Hindlimb muscle (tissue), 1 donor: ENCODE results near the gene PPM1M. TPM values are rescaled to one million over a fixed set of nuclear protein-coding genes. Genes with fewer than 3 reads are reported as not detected.

Experiments used
- DNase-seq: peaks from one replicate; pipeline ENCODE4 v3.0.0-alpha.2; 2013
- polyA plus RNA-seq: library from polyadenylated mRNA; unstranded; fragments of 120-200 nt; gene quantifications from one replicate; pipeline ENCODE4 v1.2.1, GENCODE V29; 2013; ENCODE audit not compliant: insufficient read length

The PPM1M gene
- polyA plus RNA-seq, 1 donor: 15.9 TPM

- peak; percentile 63 for DNase-seq
Measured at GRCh38 chr3:52216585-52217408, 28.8 kb upstream of the PPM1M start.

GRCh38 chr3:52217409-52217805 lies 28.2 kb upstream of the PPM1M start:
- DNase-seq: no peak

- DNase-seq: no peak
Measured at GRCh38 chr3:52218026-52218425, 27.5 kb upstream of the PPM1M start.

GRCh38 chr3:52218454-52218853 lies 27.1 kb upstream of the PPM1M start:
- no peak for DNase-seq

GRCh38 chr3:52218937-52219650 lies 26.5 kb upstream of the PPM1M start:
- no peak for DNase-seq

GRCh38 chr3:52220380-52221026 lies 25.1 kb upstream of the PPM1M start:
- DNase-seq: peak; percentile 85

- no peak for DNase-seq
Measured at GRCh38 chr3:52221141-52221562, 24.4 kb upstream of the PPM1M start.

GRCh38 chr3:52221563-52222318 lies 23.8 kb upstream of the PPM1M start:
- DNase-seq: no peak

GRCh38 chr3:52222319-52223221 lies 23.0 kb upstream of the PPM1M start:
- no peak for DNase-seq

GRCh38 chr3:52223449-52224408 lies 21.8 kb upstream of the PPM1M start:
- DNase-seq: no peak

GRCh38 chr3:52225452-52226228 lies 19.9 kb upstream of the PPM1M start, which contains the start of gene TLR9:
Gene TLR9 (minus strand): TSS chr3:52225645. CDS start chr3:52225529, 116 bp downstream.
- no peak for DNase-seq

- no peak for DNase-seq
Measured at GRCh38 chr3:52226229-52226817, 19.2 kb upstream of the PPM1M start.

GRCh38 chr3:52227117-52227516 lies 18.4 kb upstream of the PPM1M start:
- DNase-seq: no peak

GRCh38 chr3:52227766-52228165 lies 17.8 kb upstream of the PPM1M start:
- DNase-seq: no peak

GRCh38 chr3:52228266-52228665 lies 17.3 kb upstream of the PPM1M start:
- no peak for DNase-seq

GRCh38 chr3:52228751-52229291 lies 16.7 kb upstream of the PPM1M start:
- DNase-seq: no peak

- no peak for DNase-seq
Measured at GRCh38 chr3:52229656-52230055, 15.9 kb upstream of the PPM1M start.

GRCh38 chr3:52230461-52230860 lies 15.1 kb upstream of the PPM1M start:
- no peak for DNase-seq
